Stimulated activated naive CD4-positive, alpha-beta T cell (primary cell): ENCODE measurements around the gene F3.

Experiments used
- DNase-seq, 6 experiments: peaks; one replicate each; lab custom pipeline; 2025; lab: John Stamatoyannopoulos, UW

The F3 gene

DNA sequence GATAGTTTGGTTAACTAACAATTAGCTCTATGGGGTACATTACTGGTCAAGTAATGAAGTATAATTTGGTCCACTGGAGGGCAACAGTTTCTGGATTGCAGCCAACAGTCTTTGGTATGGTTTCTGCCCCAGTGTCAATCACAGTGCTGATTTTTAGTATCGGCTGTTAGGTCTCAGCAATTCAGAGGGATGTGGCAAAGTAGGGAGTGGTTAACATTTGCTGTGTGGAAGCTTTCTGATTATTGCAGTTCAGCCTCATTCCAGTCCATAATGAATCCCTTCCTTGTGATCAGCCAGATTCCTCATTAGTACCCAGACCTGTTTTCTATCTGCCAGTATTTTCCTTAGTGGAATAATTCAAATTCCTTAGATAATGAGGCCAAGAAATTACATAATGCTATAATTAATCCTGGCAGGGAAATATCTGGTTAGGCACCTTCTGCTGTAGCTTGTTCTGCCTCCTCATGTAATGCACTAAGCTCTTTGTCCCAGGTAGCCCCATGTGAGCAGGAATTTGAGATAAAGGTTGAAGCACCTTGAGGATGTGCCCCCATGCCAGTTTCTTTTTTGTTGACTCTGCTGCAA, 14.0 kb downstream of the F3 start:
- DNase-seq: no peak

- DNase-seq: no peak
Observed at GRCh38 chr1:94526152-94526980, 15.2 kb downstream of the F3 start.

DNA sequence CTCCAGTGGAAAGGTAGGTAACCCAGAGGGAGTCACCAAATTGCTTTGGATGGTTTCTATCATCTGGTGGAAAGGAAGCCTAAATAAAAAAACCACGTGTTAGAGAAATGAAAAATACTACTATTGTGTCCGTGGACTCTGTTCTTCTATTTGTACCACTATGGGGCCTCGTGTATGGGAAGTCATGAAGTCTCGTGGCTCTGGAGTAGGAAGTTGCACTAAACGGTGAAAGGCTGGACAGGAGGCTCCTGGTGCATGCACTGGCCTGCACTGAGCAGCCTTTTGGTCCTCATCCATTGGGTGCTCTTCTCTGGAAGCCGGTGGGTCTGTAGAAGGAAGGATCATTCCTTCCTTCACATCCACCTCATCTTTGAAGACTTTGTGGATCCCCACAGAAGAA, 17.0 kb downstream of the F3 start:
- no peak for DNase-seq

- DNase-seq: no peak
Observed at GRCh38 chr1:94522304-94522703, 19.3 kb downstream of the F3 start.

DNA sequence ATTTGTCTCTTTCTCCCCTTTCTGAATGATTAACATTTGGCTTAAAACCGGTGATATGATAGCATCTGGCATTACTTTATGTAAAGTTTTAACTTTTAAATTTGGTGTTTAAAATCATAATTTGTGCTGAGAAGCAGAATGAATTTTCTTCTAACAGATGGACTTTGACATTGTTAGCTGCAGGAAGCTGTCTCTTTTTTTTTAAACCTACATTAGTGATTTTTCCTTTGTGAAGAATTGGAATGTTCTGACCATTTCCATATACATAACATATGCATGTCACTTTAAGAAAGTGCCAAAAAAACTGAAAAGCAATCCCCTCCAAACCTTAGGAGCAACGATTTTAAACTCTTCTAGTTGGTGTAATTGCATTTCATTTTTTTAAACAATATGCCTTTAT, 22.2 kb downstream of the F3 start:
- DNase-seq: no peak

DNA sequence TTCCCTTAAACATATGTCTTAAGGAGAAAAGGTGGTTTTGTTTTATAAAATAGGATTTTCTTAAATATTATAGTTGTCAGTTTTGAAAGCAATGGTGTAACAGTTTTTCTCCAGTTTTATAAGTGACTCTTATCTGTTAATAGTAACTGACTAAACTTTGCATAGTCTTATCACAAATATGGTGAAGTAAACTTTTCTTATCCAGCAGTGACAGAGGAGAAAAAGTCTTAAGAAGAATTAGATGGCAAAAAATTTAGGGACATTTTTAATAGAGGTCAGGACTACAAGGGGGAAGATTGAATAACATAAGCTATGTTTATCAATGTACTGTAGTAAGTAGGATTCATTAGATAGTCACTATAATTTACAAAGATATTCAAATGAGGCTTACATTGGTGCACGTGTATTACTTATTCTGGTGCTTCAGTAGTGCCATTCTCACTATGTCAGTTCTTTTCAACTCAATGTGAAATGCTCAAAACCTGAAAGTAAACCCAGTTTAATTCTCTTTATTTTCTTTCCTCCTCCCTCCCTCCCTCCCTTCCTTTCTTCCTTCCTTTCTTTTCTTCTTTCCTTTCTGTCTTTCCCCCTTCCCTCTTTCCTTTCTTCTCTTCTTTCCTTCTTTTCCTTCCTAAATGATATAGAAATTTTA, 26.1 kb downstream of the F3 start:
- no peak for DNase-seq

DNA sequence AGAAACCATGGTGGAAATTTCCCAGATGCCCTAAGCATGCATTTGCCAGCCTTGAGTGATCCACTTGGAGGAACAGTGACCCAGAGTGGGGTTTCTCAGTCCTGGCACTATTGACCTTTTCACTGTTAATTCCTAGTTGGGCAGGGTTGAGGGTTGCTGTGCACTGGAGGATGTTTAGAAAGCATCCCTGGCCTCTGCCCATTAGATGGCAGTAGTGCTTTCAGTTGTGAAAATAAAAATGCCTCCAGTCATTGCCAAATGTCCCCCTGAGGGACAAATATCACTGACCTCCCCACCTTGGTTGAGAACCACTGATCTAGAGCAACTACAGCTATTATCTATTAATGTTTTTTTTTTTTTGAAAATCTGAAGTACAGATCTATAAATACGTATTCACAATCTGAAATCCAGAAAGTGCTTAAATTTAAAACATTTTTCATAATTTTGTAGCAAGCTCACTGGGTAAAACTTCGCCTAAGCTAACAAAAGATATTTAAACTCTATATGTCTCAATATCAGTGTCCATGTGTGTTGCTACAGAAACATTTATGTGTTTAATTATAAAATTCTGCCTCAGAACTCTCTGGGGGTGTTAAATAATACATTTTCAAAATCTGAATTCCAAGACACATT, 27.3 kb downstream of the F3 start:
- no peak for DNase-seq

- no peak for DNase-seq
Observed at GRCh38 chr1:94512816-94513215, 28.7 kb downstream of the F3 start.

DNA sequence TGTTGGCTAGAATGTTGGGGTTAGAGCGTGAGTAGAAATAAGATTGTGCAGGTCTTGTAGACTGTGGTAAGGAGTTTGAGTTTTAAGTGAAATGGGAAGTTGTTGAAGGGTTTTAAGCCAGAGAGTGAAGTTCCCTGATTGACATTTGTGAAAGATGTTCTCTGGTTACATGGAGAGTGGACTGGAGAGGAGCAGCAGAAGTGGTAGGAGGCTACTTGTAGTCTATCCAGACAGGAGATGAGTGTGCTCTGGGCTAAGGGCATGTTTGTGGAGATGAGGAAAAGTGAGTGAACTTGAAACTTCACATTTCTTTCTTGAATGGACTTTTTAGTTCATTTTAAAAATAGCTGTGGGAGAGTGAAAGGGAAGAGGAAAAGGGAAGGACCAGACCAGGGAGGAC, 37.0 kb downstream of the F3 start:
- DNase-seq: no peak

DNA sequence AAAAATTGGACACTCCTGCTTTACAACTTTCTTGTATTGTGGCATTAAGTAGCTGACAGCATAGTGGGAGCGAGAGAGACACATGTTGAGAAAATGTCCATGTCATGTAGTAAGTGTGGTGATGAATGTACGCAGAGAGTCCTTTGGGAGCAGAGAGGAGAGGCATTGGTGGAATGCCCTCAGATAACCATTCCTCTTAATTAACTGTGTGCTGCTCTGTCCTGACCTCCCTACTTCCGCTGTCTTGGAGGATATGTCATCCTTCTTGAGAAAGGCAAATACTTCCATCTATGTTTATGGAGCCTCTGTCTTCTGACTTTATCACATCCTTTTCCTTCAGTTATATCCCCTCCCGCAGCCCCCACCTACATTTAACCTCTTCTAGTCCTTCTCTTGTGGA, 38.4 kb downstream of the F3 start:
- no peak for DNase-seq

GRCh38 chr1:94501935-94502334, 39.6 kb downstream of the F3 start:
- no peak for DNase-seq

DNA sequence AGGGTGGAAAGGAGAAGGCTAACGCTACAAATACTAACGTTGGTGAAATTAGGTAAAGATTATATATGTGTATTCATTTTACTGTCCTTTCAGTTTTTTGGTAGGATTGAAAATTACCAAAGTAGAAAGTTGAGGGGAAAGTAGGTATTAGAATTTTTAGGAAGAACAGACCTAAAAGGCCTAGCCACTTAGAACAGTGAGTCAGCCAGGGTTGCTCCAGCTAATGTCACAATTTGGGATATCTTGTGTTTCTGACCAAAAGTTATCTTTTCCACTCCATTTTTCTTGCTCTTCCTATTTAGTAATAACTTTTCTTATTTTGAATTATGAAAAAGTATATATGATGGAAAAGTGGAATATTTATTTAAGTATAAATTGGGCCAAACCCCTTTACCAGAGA, 40.1 kb downstream of the F3 start:
- DNase-seq: no peak

DNA sequence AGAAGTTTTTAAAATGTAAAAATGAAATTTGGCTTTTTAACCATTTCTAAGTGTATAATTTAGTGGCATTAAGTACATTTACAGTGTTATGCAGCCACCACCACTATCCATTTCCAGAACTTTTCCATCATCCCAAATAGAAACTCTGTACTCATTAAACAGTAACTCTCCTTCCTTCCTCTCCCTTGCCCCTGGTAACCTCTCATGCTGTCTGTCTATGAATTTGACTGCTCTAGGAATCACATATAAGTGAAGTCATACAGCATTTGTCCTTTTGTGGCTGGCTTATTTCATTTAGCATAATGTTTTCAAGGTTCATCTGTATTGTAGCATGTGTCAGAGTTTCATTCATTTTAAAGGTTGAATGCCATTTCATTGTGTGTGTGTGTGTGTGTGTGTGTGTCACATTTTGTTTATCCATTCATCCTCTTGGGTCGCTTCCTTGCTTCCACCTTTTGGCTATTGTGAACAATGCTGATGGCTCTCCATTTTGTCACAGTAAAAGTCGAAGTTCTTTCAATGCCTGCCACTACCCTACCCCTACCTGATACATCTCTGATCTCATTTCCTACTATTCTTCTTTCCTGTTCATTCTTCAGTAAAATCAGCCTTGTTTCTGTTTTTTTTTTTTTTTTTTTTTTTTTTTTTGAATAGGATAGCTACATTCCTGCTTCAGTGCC, 45.3 kb downstream of the F3 start:
- no peak for DNase-seq

- DNase-seq: no peak
Observed at GRCh38 chr1:94490556-94490955, 51.0 kb downstream of the F3 start.

DNA sequence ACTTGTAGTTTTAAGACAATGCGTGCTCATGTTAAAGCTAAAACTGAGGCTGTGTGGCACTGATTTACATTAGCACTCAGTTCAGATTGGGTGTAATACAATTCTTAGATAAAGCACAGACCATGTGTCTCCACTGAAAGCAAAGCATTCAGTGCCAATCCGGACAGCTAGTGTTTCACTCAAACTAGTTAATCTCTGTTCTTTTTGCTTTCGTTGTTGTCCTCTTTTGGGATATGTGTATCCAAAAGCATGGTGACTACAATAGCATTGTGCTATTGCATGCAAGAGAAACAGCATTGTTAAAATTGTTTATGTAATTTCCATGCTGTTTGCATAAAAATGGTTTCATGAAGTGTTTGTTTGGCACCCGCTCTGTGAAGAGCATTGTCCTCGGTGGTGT, 54.6 kb downstream of the F3 start:
- DNase-seq: no peak

GRCh38 chr1:94481473-94481933, 60.1 kb downstream of the F3 start:
- peak in 5 of 6 experiments; percentile 2 to 47 (median 4) for DNase-seq

DNA sequence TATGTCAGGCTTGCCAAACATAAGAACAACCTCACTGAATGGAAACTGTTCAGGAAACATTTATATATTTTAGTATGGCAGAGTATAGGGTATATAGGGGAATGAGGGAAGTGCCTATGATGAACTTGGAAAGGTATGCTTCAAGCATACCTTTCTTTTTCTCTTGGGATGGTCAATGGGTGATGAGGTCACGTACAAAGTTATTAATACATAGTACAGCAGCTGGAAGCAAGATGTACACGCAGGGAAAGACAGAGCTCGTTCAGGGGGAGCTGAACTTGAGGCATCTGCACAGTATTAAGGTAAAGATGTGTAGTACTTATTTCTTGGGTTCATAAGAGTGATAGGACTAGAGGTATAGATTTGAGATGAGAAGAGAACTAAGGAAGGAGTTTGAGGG, 61.9 kb downstream of the F3 start:
- DNase-seq: no peak
